Endodermal cell (in vitro differentiated cells): ENCODE results near the gene HNMT. TPM values are rescaled to one million over a fixed set of nuclear protein-coding genes. Genes with fewer than 3 reads are reported as not detected.

Experiments used
- DNase-seq: peaks from one replicate; pipeline ENCODE4 v3.0.0-alpha.2; 2017
- H3K27ac ChIP-seq: 2 replicates; pipeline ENCODE4 v1.5.1; 2013; ENCODE audit warnings: mild to moderate bottlenecking, low read depth, low read length, moderate library complexity
- H3K27me3 ChIP-seq: 2 replicates; pipeline ENCODE4 v1.6.1; 2013; ENCODE audit warnings: mild to moderate bottlenecking, low read length, moderate library complexity; ENCODE audit not compliant: insufficient read depth, control insufficient read depth, poor library complexity, severe bottlenecking
- H3K36me3 ChIP-seq: 2 replicates; pipeline ENCODE4 v1.7.0; 2013; ENCODE audit warnings: mild to moderate bottlenecking, low read length, moderate library complexity; ENCODE audit not compliant: control insufficient read depth, insufficient read depth
- H3K4me1 ChIP-seq: one replicate; pipeline ENCODE4 v1.7.0; 2013; ENCODE audit warnings: low read length; ENCODE audit not compliant: control insufficient read depth, insufficient read depth
- H3K4me3 ChIP-seq: 2 replicates; pipeline ENCODE4 v1.5.1; 2013; ENCODE audit warnings: mild to moderate bottlenecking, low read length, moderate library complexity
- H3K9ac ChIP-seq: 2 replicates; pipeline ENCODE4 v1.6.1; 2013; ENCODE audit warnings: mild to moderate bottlenecking, low read length, moderate library complexity; ENCODE audit not compliant: poor library complexity, severe bottlenecking; ENCODE audit errors: extremely low read depth
- H3K9me3 ChIP-seq: 2 replicates; pipeline ENCODE4 v1.6.1; 2013; ENCODE audit warnings: mild to moderate bottlenecking, low read length, moderate library complexity; ENCODE audit not compliant: control insufficient read depth
- H3K27ac Mint-ChIP-seq: 2 replicates; pipeline ENCODE4 v1.8.0; 2020; ENCODE audit warnings: mixed read lengths
- H3K27me3 Mint-ChIP-seq: 2 replicates; pipeline ENCODE4 v1.8.0; 2021; ENCODE audit warnings: mild to moderate bottlenecking, mixed read lengths; ENCODE audit not compliant: insufficient read depth
- H3K36me3 Mint-ChIP-seq: 2 replicates; pipeline ENCODE4 v1.8.0; 2020; ENCODE audit warnings: low read depth, mixed read lengths
- H3K4me1 Mint-ChIP-seq: 2 replicates; pipeline ENCODE4 v1.8.0; 2020; ENCODE audit warnings: mixed read lengths
- H3K4me3 Mint-ChIP-seq: 2 replicates; pipeline ENCODE4 v1.8.0; 2020; ENCODE audit warnings: mild to moderate bottlenecking, moderate library complexity, mixed read lengths
- H3K9me3 Mint-ChIP-seq: 2 replicates; pipeline ENCODE4 v1.8.0; 2020; ENCODE audit warnings: mild to moderate bottlenecking, mixed read lengths
- WGBS, 2 experiments: methylation state at CpG; one replicate each; pipeline versions ENCODE4 v1.1.5 to v1.1.7; 2013; ENCODE audit warnings: missing lambda C conversion rate in 2 of 2, mixed read lengths in 1 of 2; ENCODE audit not compliant: insufficient coverage in 1 of 2, insufficient read length in 1 of 2; 5-methylcytosine and 5-hydroxymethylcytosine counted together
- total RNA-seq, 2 donors: library from RNA; stranded (reverse); fragmentation: NEBNext Ultra II Directional in 1 of 2; extraction: Animal tissue kit (Norgen Biotek cat#: 25700) in 1 of 2; gene quantifications; 2 replicates in 1 of 2; 3 replicates in 1 of 2; pipeline ENCODE4 v1.2.1, GENCODE V29; 2021
- TF ChIP-seq, protein P1 (sequence below): fragments of 200-600 bp; sonication (generic); conservative IDR thresholded peaks from 2 replicates; pipeline ENCODE4 v1.5.0; 2021; ENCODE audit warnings: antibody characterized with exemption, mild to moderate bottlenecking

The HNMT gene
- total RNA-seq, 2 donors from 2014 or later = 10.6 to 18.0 TPM

DNA sequence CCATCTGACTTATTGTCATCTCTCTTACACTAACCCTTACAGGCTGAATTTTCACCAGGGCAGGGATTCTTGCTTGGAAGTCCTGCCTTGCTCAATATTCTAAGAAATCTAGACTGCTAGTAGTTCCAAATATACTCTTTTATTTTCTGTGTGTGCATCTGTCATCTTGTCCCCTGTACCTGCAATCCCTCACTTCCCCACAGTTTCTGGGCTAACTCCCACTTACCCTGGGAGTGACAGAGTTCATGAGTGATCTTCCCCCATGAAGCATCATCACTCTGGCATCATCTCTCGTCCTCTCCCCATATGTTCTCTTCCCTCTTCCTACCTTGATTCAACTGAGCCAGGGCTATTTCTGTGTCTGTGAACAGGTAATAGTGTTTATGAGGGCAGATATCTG is 35.7 kb downstream of the HNMT start:
- H3K36me3 ChIP-seq = no peaks in the 10 kb centered on the region
- Mint-ChIP-seq H3K4me3 (no peak overlapping the region), H3K36me3 (no peaks in the 10 kb centered on the region), H3K27me3 (no peaks in the 10 kb centered on the region), H3K9me3 (peaks cover 4% of the 10 kb centered on the region), H3K4me1 (no peaks in the 10 kb centered on the region), H3K27ac (no peak overlapping the region)
- no peaks in the 10 kb centered on the region for H3K9me3 ChIP-seq
- H3K4me1 ChIP-seq = no peaks in the 10 kb centered on the region
- no peaks in the 10 kb centered on the region for H3K27me3 ChIP-seq
- no peak overlapping the region for H3K27ac ChIP-seq
- no peak overlapping the region for H3K9ac ChIP-seq
- no peak overlapping the region for H3K4me3 ChIP-seq
- WGBS, 2 experiments = 90% methylated on average over 1 of the region's 1 CpG; no CpG with 5 or more reads in 1 of the 2 experiments
- no peak for DNase-seq
- TF ChIP-seq, protein P1, sequence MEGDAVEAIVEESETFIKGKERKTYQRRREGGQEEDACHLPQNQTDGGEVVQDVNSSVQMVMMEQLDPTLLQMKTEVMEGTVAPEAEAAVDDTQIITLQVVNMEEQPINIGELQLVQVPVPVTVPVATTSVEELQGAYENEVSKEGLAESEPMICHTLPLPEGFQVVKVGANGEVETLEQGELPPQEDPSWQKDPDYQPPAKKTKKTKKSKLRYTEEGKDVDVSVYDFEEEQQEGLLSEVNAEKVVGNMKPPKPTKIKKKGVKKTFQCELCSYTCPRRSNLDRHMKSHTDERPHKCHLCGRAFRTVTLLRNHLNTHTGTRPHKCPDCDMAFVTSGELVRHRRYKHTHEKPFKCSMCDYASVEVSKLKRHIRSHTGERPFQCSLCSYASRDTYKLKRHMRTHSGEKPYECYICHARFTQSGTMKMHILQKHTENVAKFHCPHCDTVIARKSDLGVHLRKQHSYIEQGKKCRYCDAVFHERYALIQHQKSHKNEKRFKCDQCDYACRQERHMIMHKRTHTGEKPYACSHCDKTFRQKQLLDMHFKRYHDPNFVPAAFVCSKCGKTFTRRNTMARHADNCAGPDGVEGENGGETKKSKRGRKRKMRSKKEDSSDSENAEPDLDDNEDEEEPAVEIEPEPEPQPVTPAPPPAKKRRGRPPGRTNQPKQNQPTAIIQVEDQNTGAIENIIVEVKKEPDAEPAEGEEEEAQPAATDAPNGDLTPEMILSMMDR = no peak

DNA sequence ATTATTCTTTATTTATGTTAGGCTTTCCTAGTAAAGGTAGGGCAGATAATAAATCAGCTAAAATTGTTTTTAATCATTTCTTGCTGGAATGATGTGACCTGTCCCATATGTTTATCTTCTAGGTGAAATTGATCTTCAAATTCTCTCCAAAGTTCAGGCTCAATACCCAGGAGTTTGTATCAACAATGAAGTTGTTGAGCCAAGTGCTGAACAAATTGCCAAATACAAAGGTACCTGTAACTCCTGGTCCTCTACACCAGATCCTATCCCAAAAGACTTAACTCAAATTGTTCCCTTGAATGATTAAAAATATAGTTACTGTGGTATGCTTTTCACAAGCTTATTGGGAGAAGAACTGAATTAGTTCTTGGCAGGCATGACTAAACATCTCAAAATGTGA is 36.5 kb downstream of the HNMT start:
- Histone ChIP-seq H3K9me3 (no peaks in the 10 kb centered on the region), H3K4me3 (no peak overlapping the region), H3K4me1 (no peaks in the 10 kb centered on the region), H3K36me3 (no peaks in the 10 kb centered on the region), H3K9ac (no peak overlapping the region), H3K27me3 (no peaks in the 10 kb centered on the region), H3K27ac (no peak overlapping the region)
- no peaks in the 10 kb centered on the region for H3K36me3 Mint-ChIP-seq
- no peaks in the 10 kb centered on the region for H3K27me3 Mint-ChIP-seq
- no peak for DNase-seq
- H3K9me3 Mint-ChIP-seq = peaks cover 4% of the 10 kb centered on the region
- H3K4me1 Mint-ChIP-seq = no peaks in the 10 kb centered on the region
- no peak overlapping the region for H3K27ac Mint-ChIP-seq
- TF ChIP-seq, protein P1 = no peak
- no peak overlapping the region for H3K4me3 Mint-ChIP-seq

DNA sequence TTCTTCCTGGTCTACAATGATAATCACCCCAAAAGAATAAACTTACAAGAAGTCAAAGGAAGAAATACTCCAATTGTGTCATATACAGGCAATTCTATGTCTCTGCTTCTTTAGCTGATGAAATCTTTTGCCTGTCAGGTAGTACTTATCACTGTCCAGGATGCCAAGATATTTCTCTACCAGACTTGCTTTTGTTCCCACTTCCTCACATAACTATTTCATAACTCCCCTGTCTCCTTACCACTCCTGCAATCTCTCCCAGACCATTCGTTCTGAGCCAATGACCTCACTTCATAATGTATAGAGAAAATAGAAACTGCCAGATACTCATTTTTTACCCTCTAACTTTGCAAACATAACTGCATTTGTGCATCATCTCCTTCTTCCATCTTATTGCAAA is 39.1 kb downstream of the HNMT start:
- no peaks in the 10 kb centered on the region for H3K4me1 ChIP-seq
- H3K9ac ChIP-seq = no peak overlapping the region
- no peaks in the 10 kb centered on the region for H3K27me3 ChIP-seq
- H3K36me3 Mint-ChIP-seq = no peaks in the 10 kb centered on the region
- no peak for DNase-seq
- no peak overlapping the region for H3K27ac ChIP-seq
- no peak overlapping the region for H3K4me3 ChIP-seq
- H3K4me3 Mint-ChIP-seq = no peak overlapping the region
- no peak overlapping the region for H3K27ac Mint-ChIP-seq
- H3K9me3 ChIP-seq = no peaks in the 10 kb centered on the region
- H3K9me3 Mint-ChIP-seq = no peaks in the 10 kb centered on the region
- H3K4me1 Mint-ChIP-seq = no peaks in the 10 kb centered on the region
- WGBS, 2 experiments = 86% methylated on average over 1 of the region's 1 CpG
- no peaks in the 10 kb centered on the region for H3K36me3 ChIP-seq
- TF ChIP-seq, protein P1 = no peak
- H3K27me3 Mint-ChIP-seq = no peaks in the 10 kb centered on the region
